H9 (cell line): Measurements from ENCODE around the gene PXYLP1. TPM values are rescaled to one million over a fixed set of nuclear protein-coding genes. Genes with fewer than 3 reads are reported as not detected.

Experiments
- DNase-seq: peaks from one replicate; pipeline ENCODE4 v3.0.0-alpha.2; 2017
- H2AFZ ChIP-seq: one replicate; pipeline ENCODE4 v1.6.1; 2013; ENCODE audit warnings: mild to moderate bottlenecking, low read length, control low read depth, moderate library complexity
- H2AK5ac ChIP-seq: 2 replicates; pipeline ENCODE4 v1.6.1; 2013; ENCODE audit warnings: low read length, control low read depth, mixed read lengths; ENCODE audit not compliant: insufficient read length
- H2BK120ac ChIP-seq: one replicate; pipeline ENCODE4 v1.6.1; 2013; ENCODE audit warnings: low read depth, mild to moderate bottlenecking, low read length, control low read depth, inconsistent platforms; ENCODE audit not compliant: poor library complexity, severe bottlenecking
- H2BK12ac ChIP-seq: 2 replicates; pipeline ENCODE4 v1.6.1; 2013; ENCODE audit warnings: low read length, control low read depth, mixed read lengths, low read depth; ENCODE audit not compliant: insufficient read length
- H2BK15ac ChIP-seq: 2 replicates; pipeline ENCODE4 v1.6.1; 2013; ENCODE audit warnings: low read depth, low read length, control low read depth
- H2BK20ac ChIP-seq: one replicate; pipeline ENCODE4 v1.6.1; 2013; ENCODE audit warnings: low read depth, mild to moderate bottlenecking, low read length, control low read depth, inconsistent platforms; ENCODE audit not compliant: poor library complexity, severe bottlenecking
- H2BK5ac ChIP-seq: 2 replicates; pipeline ENCODE4 v1.6.1; 2013; ENCODE audit warnings: low read length, control low read depth, mixed read lengths; ENCODE audit not compliant: insufficient read length
- H3K14ac ChIP-seq: 2 replicates; pipeline ENCODE4 v1.6.1; 2013; ENCODE audit warnings: low read length, control low read depth; ENCODE audit not compliant: insufficient read depth
- H3K18ac ChIP-seq: 2 replicates; pipeline ENCODE4 v1.6.1; 2013; ENCODE audit warnings: low read depth, mild to moderate bottlenecking, mixed read lengths, low read length, control low read depth; ENCODE audit not compliant: insufficient read length
- H3K23ac ChIP-seq: 2 replicates; pipeline ENCODE4 v1.6.1; 2013; ENCODE audit warnings: low read length, control low read depth, mixed read lengths, low read depth; ENCODE audit not compliant: insufficient read length
- H3K23me2 ChIP-seq: 2 replicates; pipeline ENCODE4 v1.6.1; 2013; ENCODE audit warnings: low read depth, mild to moderate bottlenecking, mixed read lengths, low read length, control low read depth; ENCODE audit not compliant: insufficient read length, poor library complexity, severe bottlenecking
- H3K27ac ChIP-seq: 2 replicates; pipeline ENCODE4 v1.5.1; 2013; ENCODE audit warnings: low read length, control low read depth, mixed read lengths, low read depth; ENCODE audit not compliant: insufficient read length
- H3K27me3 ChIP-seq: 2 replicates; pipeline ENCODE4 v1.6.1; 2013; ENCODE audit warnings: low read length, control low read depth, inconsistent platforms; ENCODE audit not compliant: insufficient read depth
- H3K4ac ChIP-seq: 2 replicates; pipeline ENCODE4 v1.6.1; 2013; ENCODE audit warnings: low read depth, mild to moderate bottlenecking, control low read depth, inconsistent platforms, low read length, moderate library complexity
- H3K4me1 ChIP-seq: 2 replicates; pipeline ENCODE4 v1.6.1; 2013; ENCODE audit warnings: low read length, control low read depth, inconsistent platforms; ENCODE audit not compliant: insufficient read depth
- H3K4me2 ChIP-seq: 2 replicates; pipeline ENCODE4 v1.6.1; 2013; ENCODE audit warnings: low read length, control low read depth, mixed read lengths; ENCODE audit not compliant: insufficient read length, insufficient read depth
- H3K56ac ChIP-seq: 2 replicates; pipeline ENCODE4 v1.6.1; 2013; ENCODE audit warnings: low read depth, mild to moderate bottlenecking, mixed read lengths, low read length, control low read depth; ENCODE audit not compliant: insufficient read length
- H3K79me1 ChIP-seq: 2 replicates; pipeline ENCODE4 v1.6.1; 2013; ENCODE audit warnings: low read depth, mild to moderate bottlenecking, moderate library complexity, low read length, control low read depth, inconsistent platforms; ENCODE audit not compliant: insufficient read depth, poor library complexity, severe bottlenecking
- H3K79me2 ChIP-seq: 2 replicates; pipeline ENCODE4 v1.6.1; 2013; ENCODE audit warnings: low read length, control low read depth, inconsistent platforms; ENCODE audit not compliant: insufficient read depth
- H3K9ac ChIP-seq: 2 replicates; pipeline ENCODE4 v1.6.1; 2013; ENCODE audit warnings: low read length, control low read depth, mixed read lengths; ENCODE audit not compliant: insufficient read length; ENCODE audit errors: extremely low read depth
- H3K9me3 ChIP-seq: one replicate; pipeline ENCODE4 v1.6.1; 2013; ENCODE audit warnings: low read depth, low read length, inconsistent platforms; ENCODE audit not compliant: control insufficient read depth
- H3T11ph ChIP-seq: one replicate; pipeline ENCODE4 v1.6.1; 2013; ENCODE audit warnings: mild to moderate bottlenecking, low read length, control low read depth, inconsistent platforms
- H4K20me1 ChIP-seq: one replicate; pipeline ENCODE4 v1.6.1; 2013; ENCODE audit not compliant: control insufficient read depth, insufficient read length, insufficient read depth
- H4K5ac ChIP-seq: 2 replicates; pipeline ENCODE4 v1.6.1; 2013; ENCODE audit warnings: low read depth, mild to moderate bottlenecking, mixed read lengths, low read length, control low read depth; ENCODE audit not compliant: insufficient read length
- H4K8ac ChIP-seq: replicated peaks from 2 replicates; pipeline ENCODE4 v1.6.1; 2013; ENCODE audit warnings: low read length, control low read depth, mixed read lengths, low read depth; ENCODE audit not compliant: insufficient read length
- H4K91ac ChIP-seq: 2 replicates; pipeline ENCODE4 v1.6.1; 2013; ENCODE audit warnings: low read depth, mild to moderate bottlenecking, moderate library complexity, mixed read lengths, low read length, control low read depth; ENCODE audit not compliant: insufficient read length
- H3K27ac Mint-ChIP-seq, 3 experiments: 2 replicates in 2 of 3; 3 replicates in 1 of 3; pipeline ENCODE4 v1.8.0; 2020 to 2021; ENCODE audit warnings: mixed read lengths in 3 of 3, mild to moderate bottlenecking in 1 of 3, moderate library complexity in 1 of 3
- H3K27me3 Mint-ChIP-seq: 2 replicates; pipeline ENCODE4 v1.8.0; 2021; ENCODE audit warnings: low read depth, mild to moderate bottlenecking, moderate library complexity, mixed read lengths
- H3K36me3 Mint-ChIP-seq, 3 experiments: 2 replicates in 2 of 3; 3 replicates in 1 of 3; pipeline ENCODE4 v1.8.0; 2020 to 2021; ENCODE audit warnings: low read depth in 3 of 3, mixed read lengths in 3 of 3; ENCODE audit not compliant: insufficient read depth in 1 of 3
- H3K4me1 Mint-ChIP-seq, 2 experiments: 2 replicates each; pipeline ENCODE4 v1.8.0; 2020; ENCODE audit warnings: mixed read lengths in 2 of 2
- H3K4me3 Mint-ChIP-seq, 2 experiments: 2 replicates in 1 of 2; 3 replicates in 1 of 2; pipeline ENCODE4 v1.8.0; 2020 to 2021; ENCODE audit warnings: mild to moderate bottlenecking in 2 of 2, mixed read lengths in 2 of 2, moderate library complexity in 1 of 2
- H3K9me3 Mint-ChIP-seq, 2 experiments: 2 replicates in 1 of 2; 3 replicates in 1 of 2; pipeline ENCODE4 v1.8.0; 2020; ENCODE audit warnings: mild to moderate bottlenecking in 2 of 2, mixed read lengths in 2 of 2, moderate library complexity in 1 of 2
- WGBS: extraction: QIAGEN DNeasy Blood & Tissue Kit; methylation state at CpG from one replicate; pipeline ENCODE4 v1.1.7; 2013; ENCODE audit warnings: missing lambda C conversion rate, low lambda C conversion rate, mixed read lengths; ENCODE audit not compliant: insufficient read length; ENCODE audit errors: extremely low coverage; 5-methylcytosine and 5-hydroxymethylcytosine counted together
- total RNA-seq: library from RNA; stranded (reverse); gene quantifications from 2 replicates; pipeline ENCODE4 v1.2.1, GENCODE V29; 2021
- TF ChIP-seq, protein P1 (sequence below): fragments of 200-600 bp; sonication (generic); conservative IDR thresholded peaks from 3 replicates; pipeline ENCODE4 v1.8.0; 2021; ENCODE audit warnings: antibody characterized with exemption, mild to moderate bottlenecking

The PXYLP1 gene
- total RNA-seq, 1 experiment from 2014 or later = 17.9 TPM

DNA sequence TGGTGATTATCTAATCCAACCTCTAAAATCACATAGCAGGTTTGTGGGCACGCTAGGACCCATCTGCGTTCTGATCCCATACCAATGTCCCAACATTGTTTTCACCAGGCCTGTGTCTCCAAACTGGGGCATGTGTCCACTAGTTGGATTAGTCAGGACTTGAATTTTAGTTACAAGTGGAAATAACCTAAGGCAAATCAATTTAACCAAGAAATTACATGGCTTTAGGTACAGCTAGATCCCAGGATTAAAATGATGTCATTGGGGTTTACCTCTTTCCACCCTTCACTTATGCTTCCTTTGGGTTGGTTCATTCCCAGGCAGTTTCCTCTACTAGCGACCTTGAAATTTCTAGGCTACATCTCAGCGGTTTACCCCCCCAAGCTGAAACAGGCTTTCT, 47.2 kb upstream of the PXYLP1 start:
- Mint-ChIP-seq H3K4me1 (no peaks in the 10 kb centered on the region), H3K36me3 (peaks cover 0 to 9% (median 3%) of the 10 kb centered on the region in 3 experiments; a peak in 6 of 7 replicates), H3K4me3 (no peak overlapping the region), H3K9me3 (peaks cover 13% of the 10 kb centered on the region in 2 experiments; a peak in 4 of 5 replicates), H3K27ac (no peak overlapping the region), H3K27me3 (no peaks in the 10 kb centered on the region; the same call in none of the 2 replicates)
- Histone ChIP-seq H3K9ac (no peak overlapping the region), H4K5ac (no peak overlapping the region), H3K18ac (no peak overlapping the region), H4K20me1 (no peaks in the 10 kb centered on the region), H3K79me2 (no peaks in the 10 kb centered on the region), H2BK5ac (no peak overlapping the region), H3K56ac (no peak overlapping the region), H2AK5ac (no peak overlapping the region), H3K9me3 (no peaks in the 10 kb centered on the region), H3K23ac (no peak overlapping the region), H3K79me1 (no peaks in the 10 kb centered on the region), H2BK15ac (no peak overlapping the region), H3K4ac (no peak overlapping the region), H2BK12ac (no peak overlapping the region), H4K8ac (no peak overlapping the region), H3K14ac (no peak overlapping the region), H2AFZ (no peak overlapping the region), H3K4me2 (no peak overlapping the region), H4K91ac (no peak overlapping the region), H3K27ac (no peak overlapping the region), H3T11ph (no peak overlapping the region), H3K27me3 (no peaks in the 10 kb centered on the region), H2BK20ac (no peak overlapping the region), H3K4me1 (no peaks in the 10 kb centered on the region), H3K23me2 (no peaks in the 10 kb centered on the region), H2BK120ac (no peak overlapping the region)
- WGBS = no CpG with 5 or more reads among the region's 4 CpGs
- TF ChIP-seq, protein P1, sequence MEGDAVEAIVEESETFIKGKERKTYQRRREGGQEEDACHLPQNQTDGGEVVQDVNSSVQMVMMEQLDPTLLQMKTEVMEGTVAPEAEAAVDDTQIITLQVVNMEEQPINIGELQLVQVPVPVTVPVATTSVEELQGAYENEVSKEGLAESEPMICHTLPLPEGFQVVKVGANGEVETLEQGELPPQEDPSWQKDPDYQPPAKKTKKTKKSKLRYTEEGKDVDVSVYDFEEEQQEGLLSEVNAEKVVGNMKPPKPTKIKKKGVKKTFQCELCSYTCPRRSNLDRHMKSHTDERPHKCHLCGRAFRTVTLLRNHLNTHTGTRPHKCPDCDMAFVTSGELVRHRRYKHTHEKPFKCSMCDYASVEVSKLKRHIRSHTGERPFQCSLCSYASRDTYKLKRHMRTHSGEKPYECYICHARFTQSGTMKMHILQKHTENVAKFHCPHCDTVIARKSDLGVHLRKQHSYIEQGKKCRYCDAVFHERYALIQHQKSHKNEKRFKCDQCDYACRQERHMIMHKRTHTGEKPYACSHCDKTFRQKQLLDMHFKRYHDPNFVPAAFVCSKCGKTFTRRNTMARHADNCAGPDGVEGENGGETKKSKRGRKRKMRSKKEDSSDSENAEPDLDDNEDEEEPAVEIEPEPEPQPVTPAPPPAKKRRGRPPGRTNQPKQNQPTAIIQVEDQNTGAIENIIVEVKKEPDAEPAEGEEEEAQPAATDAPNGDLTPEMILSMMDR = no peak
- no peak for DNase-seq
